SU-DHL-6 (cell line): ENCODE measurements around the gene NTHL1.
A peak's percentile ranks its signal among the peaks of the same experiment; 100 is the strongest.

Experiments
- H2AFZ ChIP-seq: fragments of 200-600 bp; sonication (generic); 2 replicates; pipeline ENCODE4 v1.6.1; 2014; ENCODE audit warnings: low read depth, mild to moderate bottlenecking, moderate library complexity, mixed read lengths, antibody characterized with exemption, low read length; ENCODE audit not compliant: severe bottlenecking
- H3F3A ChIP-seq: fragments of 200-600 bp; shearing (Covaris generic); 2 replicates; pipeline ENCODE4 v1.6.0; 2016; ENCODE audit warnings: antibody characterized with exemption, mild to moderate bottlenecking; ENCODE audit not compliant: insufficient read depth
- H3K27ac ChIP-seq: fragments of 200-600 bp; sonication (generic); 2 replicates; pipeline ENCODE4 v1.5.1; 2016; ENCODE audit warnings: low read depth, mild to moderate bottlenecking, low read length, moderate library complexity, mixed read lengths
- H3K27me3 ChIP-seq: fragments of 200-600 bp; sonication (generic), shearing (Covaris generic); 2 replicates; pipeline ENCODE4 v1.6.0; 2014; ENCODE audit warnings: mild to moderate bottlenecking, low read length
- H3K36me3 ChIP-seq: fragments of 200-600 bp; sonication (generic); 2 replicates; pipeline ENCODE4 v1.6.1; 2014; ENCODE audit warnings: mild to moderate bottlenecking, low read length, mixed read lengths
- H3K4me2 ChIP-seq: fragments of 300-600, 200-600 bp; shearing (Covaris generic), sonication (generic); 2 replicates; pipeline ENCODE4 v1.6.0; 2014; ENCODE audit warnings: low read length, low read depth, mild to moderate bottlenecking; ENCODE audit not compliant: poor library complexity, severe bottlenecking
- H3K4me3 ChIP-seq: fragments of 200-600 bp; sonication (generic); 2 replicates; pipeline ENCODE4 v1.5.1; 2014; ENCODE audit warnings: antibody characterized with exemption, low read length, mild to moderate bottlenecking, mixed read lengths; ENCODE audit not compliant: insufficient read depth, poor library complexity, severe bottlenecking
- H3K79me2 ChIP-seq: fragments of 200-600 bp; sonication (generic); 2 replicates; pipeline ENCODE4 v1.6.1; 2014; ENCODE audit warnings: mild to moderate bottlenecking, low read length, moderate library complexity; ENCODE audit not compliant: insufficient read depth
- H3K9ac ChIP-seq: fragments of 200-600 bp; sonication (generic); 2 replicates; pipeline ENCODE4 v1.7.0; 2014; ENCODE audit warnings: mild to moderate bottlenecking, low read length
- H3K9me2 ChIP-seq: fragments of 200-600 bp; sonication (generic); replicated peaks from 2 replicates; pipeline ENCODE4 v1.6.1; 2014; ENCODE audit warnings: low read length; ENCODE audit not compliant: insufficient read depth
- H3K9me3 ChIP-seq: fragments of 200-600 bp; sonication (generic); 2 replicates; pipeline ENCODE4 v1.6.1; 2014; ENCODE audit warnings: low read length, mixed read lengths; ENCODE audit not compliant: insufficient read depth
- H4K20me1 ChIP-seq: fragments of 200-600 bp; sonication (generic); 2 replicates; pipeline ENCODE4 v1.6.1; 2014; ENCODE audit warnings: low read depth, mild to moderate bottlenecking, antibody characterized with exemption, low read length, moderate library complexity, mixed read lengths
- CTCF ChIP-seq: fragments of 200-600 bp; sonication (generic); IDR thresholded peaks from one replicate; pipeline ENCODE4 v1.5.1; 2017; ENCODE audit warnings: antibody characterized with exemption, mild to moderate bottlenecking, low read length, moderate library complexity; ENCODE audit not compliant: insufficient read depth, poor library complexity, severe bottlenecking
- EZH2phosphoT487 ChIP-seq: fragments of 200-600 bp; sonication (generic), shearing (Covaris generic); conservative IDR thresholded peaks from 2 replicates; pipeline ENCODE4 v1.6.1; 2018; ENCODE audit warnings: mild to moderate bottlenecking, antibody characterized with exemption, low read length, moderate library complexity, mixed read lengths

The NTHL1 gene

GRCh38 chr16:2004795-2005517 is 42.7 kb downstream of the NTHL1 start:
- no peak overlapping the region for H3K4me2 ChIP-seq
- 0 out of 2 replicates have a peak, but pooled peaks cover 3% of the 10 kb centered on the region for H3F3A ChIP-seq
- no peaks in the 10 kb centered on the region for H3K9me2 ChIP-seq
- TF ChIP-seq CTCF: no peak
- TF ChIP-seq EZH2phosphoT487: no peak
- H3K9ac ChIP-seq: no peak overlapping the region
- H3K9me3 ChIP-seq: no peaks in the 10 kb centered on the region
- no peaks in the 10 kb centered on the region for H3K36me3 ChIP-seq
- no peak overlapping the region for H3K27ac ChIP-seq
- no peaks in the 10 kb centered on the region; the same call in 1 of the 2 replicates for H4K20me1 ChIP-seq
- H3K79me2 ChIP-seq: peaks cover 61% of the 10 kb centered on the region
- no peaks in the 10 kb centered on the region for H3K27me3 ChIP-seq
- no peak overlapping the region for H3K4me3 ChIP-seq
- no peak overlapping the region for H2AFZ ChIP-seq

GRCh38 chr16:2003827-2004641 is 43.6 kb downstream of the NTHL1 start:
- TF ChIP-seq CTCF (peak; percentile 97), EZH2phosphoT487 (no peak)
- Histone ChIP-seq H3K9me3 (no peaks in the 10 kb centered on the region), H4K20me1 (no peaks in the 10 kb centered on the region; the same call in 1 of the 2 replicates), H3K9ac (no peak overlapping the region), H3K4me2 (no peak overlapping the region), H3K27ac (no peak overlapping the region), H3K9me2 (no peaks in the 10 kb centered on the region), H3K4me3 (no peak overlapping the region), H3K36me3 (no peaks in the 10 kb centered on the region), H3K27me3 (no peaks in the 10 kb centered on the region), H2AFZ (no peak overlapping the region), H3F3A (0 out of 2 replicates have a peak, but pooled peaks cover 3% of the 10 kb centered on the region), H3K79me2 (peaks cover 58% of the 10 kb centered on the region)

GRCh38 chr16:2003231-2003826 is 44.3 kb downstream of the NTHL1 start:
- peaks cover 51% of the 10 kb centered on the region for H3K79me2 ChIP-seq
- 0 out of 2 replicates have a peak, but pooled peaks cover under 1% of the 10 kb centered on the region for H3F3A ChIP-seq
- H3K9me2 ChIP-seq: no peaks in the 10 kb centered on the region
- no peak overlapping the region for H3K27ac ChIP-seq
- no peaks in the 10 kb centered on the region; the same call in 1 of the 2 replicates for H4K20me1 ChIP-seq
- H3K36me3 ChIP-seq: no peaks in the 10 kb centered on the region
- no peak overlapping the region for H3K4me3 ChIP-seq
- no peak overlapping the region for H3K4me2 ChIP-seq
- no peak overlapping the region for H2AFZ ChIP-seq
- TF ChIP-seq EZH2phosphoT487 (no peak), CTCF (no peak)
- no peaks in the 10 kb centered on the region for H3K27me3 ChIP-seq
- no peaks in the 10 kb centered on the region for H3K9me3 ChIP-seq
- no peak overlapping the region for H3K9ac ChIP-seq
